A172 (cell line): Measurements from ENCODE around the gene RAD18. TPM values are rescaled to one million over a fixed set of nuclear protein-coding genes. Genes with fewer than 3 reads are reported as not detected.
A peak's percentile ranks its signal among the peaks of the same experiment; 100 is the strongest.

Experiments used
- DNase-seq: peaks from one replicate; pipeline ENCODE4 v3.0.0-alpha.2; 2015; ENCODE audit warnings: low spot score
- total RNA-seq: library from RNA; depleted of rRNA; stranded (reverse); fragments of >200 nt; shearing (Covaris generic); gene quantifications from 2 replicates; pipeline ENCODE4 v1.2.3, GENCODE V29; 2014

RAD18 gene
- total RNA-seq, 1 experiment from 2014 or later, result 112 TPM

GRCh38 chr3:8985876-8986275 lies 22.6 kb upstream of the RAD18 start:
- DNase-seq, result no peak

DNA sequence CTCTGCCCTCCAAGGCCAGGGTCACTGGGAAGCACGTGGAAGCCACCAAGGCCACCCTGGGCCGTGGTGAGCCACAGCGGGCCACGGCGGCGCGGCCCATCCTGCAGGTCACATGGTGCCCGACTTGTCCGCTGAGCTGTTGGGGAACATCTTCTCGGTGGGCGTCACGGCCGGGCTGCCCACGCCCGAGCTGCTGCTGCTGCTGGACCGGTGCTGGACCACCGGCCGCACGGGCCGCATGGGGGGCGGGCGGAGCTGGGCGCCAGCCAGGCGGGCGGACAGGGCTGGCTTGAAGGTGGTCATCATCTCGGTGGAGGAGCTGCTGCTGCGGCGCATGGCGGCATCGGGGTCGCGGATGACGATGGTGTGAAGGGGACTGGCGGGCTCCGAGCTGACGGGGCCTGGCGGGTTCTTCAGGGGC lies 22.1 kb upstream of the RAD18 start:
- no peak for DNase-seq

GRCh38 chr3:8984526-8984925 lies 21.3 kb upstream of the RAD18 start:
- no peak for DNase-seq

DNA sequence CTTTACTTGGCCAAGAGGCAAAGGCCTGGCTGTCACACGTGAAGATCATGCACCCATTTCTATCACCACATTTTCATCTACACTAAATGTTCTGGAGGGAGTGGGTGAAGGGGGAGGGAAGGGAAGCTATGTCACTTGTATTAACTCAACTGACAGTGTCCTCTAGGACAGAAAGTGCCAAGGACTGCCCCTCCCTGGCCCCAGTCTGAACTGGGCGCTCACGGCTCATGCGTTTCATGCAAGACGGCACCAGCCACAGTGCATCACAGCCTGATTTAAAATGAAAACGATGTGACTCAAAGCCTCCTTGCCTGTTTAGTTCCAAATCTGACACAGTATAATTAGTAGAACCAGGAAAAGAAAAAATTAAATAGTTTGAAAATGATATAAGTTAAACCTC lies 20.8 kb upstream of the RAD18 start:
- no peak for DNase-seq

DNA sequence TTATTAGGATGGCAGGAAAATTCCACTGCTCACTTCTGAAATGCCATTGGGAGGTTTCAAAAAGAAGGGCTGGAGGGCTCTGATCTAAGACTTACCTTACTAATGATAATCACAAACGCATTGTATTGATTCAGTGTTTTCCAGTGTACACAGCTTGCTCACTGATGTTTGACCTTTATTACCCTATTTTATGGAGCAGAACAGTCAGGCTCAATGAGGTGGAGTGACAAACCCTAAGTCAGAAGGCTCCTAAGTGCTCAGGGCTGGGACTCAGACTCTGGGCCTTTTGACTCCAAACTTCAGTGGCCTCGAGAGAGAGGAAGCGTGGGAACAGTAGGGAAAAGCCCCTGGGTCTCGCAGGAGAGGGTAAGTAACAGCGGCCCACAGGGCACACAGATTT lies 20.3 kb upstream of the RAD18 start:
- no peak for DNase-seq

- DNase-seq, result no peak
Measured at GRCh38 chr3:8983026-8983425, 19.8 kb upstream of the RAD18 start.

- no peak for DNase-seq
Measured at GRCh38 chr3:8982509-8982908, 19.2 kb upstream of the RAD18 start.

DNA sequence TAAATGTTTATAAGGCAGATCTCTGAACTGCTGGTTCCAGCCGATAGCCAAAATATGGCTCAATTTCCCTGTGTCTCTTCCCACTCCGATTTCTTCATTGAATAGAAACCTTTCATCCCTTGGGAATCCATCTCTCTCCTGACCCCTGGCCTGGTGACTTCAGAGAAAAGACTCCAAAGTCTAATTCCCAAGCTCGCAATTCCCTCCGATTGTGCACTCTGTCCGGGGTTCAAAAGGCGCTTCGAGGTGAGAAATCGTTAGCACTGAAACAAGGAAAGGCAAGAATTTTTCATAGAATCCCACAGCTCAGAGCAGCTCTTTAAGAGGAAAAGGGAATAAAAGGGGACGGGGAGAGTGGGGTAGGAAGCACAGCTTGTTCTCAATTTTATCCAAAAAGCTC lies 18.4 kb upstream of the RAD18 start:
- DNase-seq, result no peak

- no peak for DNase-seq
Measured at GRCh38 chr3:8981296-8981695, 18.0 kb upstream of the RAD18 start.

GRCh38 chr3:8980756-8981257 lies 17.5 kb upstream of the RAD18 start:
- no peak for DNase-seq

DNA sequence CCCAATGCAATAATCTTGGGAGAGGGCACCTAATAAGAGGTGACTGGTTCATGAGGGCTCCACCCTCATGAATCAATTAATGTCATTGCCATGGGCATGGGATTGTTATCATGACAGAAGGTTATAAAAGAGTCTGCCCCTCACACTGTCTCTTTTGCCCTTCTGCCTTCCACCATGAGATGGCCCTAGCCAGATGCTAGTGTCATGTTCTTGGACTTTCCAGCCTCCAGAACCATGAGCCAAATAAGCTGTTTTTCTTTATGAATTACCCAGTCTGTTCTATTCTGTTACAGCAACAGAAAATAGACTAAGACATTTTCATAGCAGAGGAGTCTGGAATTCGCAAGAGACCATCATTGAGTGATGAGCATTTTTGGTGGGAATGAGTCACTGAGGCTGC lies 16.0 kb upstream of the RAD18 start:
- no peak for DNase-seq

DNA sequence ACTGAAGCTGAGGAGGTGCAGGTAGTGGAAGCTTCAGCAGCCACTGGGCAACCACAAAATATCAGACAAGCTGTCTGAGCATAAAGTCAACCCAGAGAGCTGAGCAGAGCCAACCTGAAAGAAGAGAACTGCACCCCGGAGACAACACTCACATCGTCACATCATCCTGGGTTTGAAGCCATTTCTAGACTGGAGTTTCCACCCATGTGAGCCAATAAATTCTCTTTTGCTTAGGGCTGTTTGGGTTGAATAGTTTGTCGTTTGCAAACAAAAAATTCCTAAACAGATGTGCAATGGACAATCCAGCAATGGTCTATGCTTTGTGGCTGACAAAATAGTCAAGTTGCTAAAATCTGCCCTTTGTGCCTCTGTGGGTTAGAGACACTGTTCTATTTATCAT lies 15.3 kb upstream of the RAD18 start:
- no peak for DNase-seq

GRCh38 chr3:8976540-8977182 lies 13.4 kb upstream of the RAD18 start:
- DNase-seq, result no peak

- DNase-seq, result no peak
Measured at GRCh38 chr3:8975081-8976020, 12.1 kb upstream of the RAD18 start.

- no peak for DNase-seq
Measured at GRCh38 chr3:8974458-8974857, 11.2 kb upstream of the RAD18 start.

DNA sequence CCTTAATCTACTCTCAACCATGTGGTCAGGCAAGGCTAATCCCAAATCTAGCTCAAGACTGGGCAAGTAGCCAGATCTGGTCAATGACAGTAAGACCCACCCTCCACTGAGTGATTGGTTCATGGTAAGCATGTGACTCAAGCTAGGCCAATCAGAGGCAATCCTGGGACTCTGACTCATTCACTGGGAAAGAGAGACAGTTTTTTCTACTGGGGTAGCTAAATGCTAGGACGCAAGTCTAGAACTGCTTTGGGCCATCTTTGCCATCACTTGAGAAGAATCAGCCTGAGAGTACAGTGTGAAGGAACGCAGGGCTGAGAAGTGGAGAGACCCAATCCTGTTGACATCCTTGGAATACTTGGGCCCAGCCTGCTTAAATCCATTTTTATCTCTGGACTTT lies 9.4 kb upstream of the RAD18 start:
- DNase-seq, result peak; percentile 61

DNA sequence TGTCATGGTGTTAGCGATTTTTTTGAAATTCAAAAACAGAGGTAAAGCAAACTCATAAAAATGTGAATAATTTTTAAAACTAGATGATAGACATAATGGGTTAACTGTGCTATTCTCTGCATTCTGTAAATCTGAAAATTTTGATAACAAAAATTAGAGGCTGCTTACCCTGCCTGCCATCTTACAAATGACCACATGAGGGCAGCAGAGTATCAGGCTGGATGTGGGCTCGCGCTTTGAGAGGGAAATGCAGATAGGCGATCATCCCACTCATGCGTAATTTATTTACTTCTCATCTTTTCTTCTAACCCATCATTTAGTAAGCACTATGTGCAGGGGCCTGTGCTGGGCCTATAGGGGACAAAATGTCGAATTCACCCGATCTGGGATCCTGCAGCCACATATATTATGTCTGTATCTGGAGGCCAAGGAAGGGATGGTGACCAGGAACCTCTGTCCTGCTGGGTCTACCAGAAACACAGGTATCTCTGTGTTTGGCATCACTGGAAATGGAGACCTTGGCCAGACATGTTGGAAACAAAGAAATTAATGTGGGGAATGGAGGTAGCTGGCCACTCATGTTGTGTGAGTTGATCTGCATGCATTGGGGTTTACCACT lies 7.8 kb upstream of the RAD18 start:
- DNase-seq, result peak; percentile 62

DNA sequence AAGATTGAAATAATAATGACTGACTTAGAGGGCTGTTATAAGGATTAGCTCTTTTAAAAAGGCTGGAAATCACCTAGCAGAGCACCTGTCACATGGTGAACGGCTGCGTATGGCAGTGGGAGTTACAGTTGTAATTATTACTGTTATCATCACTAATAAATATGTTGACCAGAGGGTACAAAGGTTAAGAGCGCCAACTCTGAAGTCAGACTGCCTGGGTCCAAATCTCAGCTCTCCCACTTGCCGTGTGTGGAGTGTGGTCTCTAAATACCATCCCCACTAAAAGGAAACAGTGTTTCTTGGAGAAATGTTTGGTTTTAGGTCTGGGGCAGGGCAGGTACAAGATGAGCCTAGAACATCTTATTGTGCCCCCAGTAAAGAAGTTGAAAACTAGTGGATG lies 6.0 kb upstream of the RAD18 start:
- no peak for DNase-seq

- DNase-seq, result no peak
Measured at GRCh38 chr3:8968375-8968882, 5.2 kb upstream of the RAD18 start.

DNA sequence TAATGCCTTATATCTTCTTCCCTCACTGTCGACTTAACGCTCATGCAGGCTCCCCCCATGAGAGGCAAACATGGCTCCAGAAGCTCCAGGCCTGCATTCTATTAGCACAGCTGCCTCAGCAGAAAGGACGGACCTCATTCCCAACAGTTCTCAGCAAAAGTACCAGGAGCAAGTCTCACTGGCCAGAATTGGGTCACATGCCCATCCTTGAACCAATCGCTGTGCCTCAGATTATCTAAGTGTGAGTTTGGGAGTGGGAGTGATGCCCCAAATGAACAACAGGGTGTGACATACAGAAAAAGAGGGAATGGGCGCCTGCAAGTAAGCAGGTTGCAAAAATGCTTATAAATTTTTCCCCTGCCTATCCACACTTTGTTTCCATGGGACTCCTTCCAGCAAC lies 4.3 kb upstream of the RAD18 start:
- DNase-seq, result no peak

- no peak for DNase-seq
Measured at GRCh38 chr3:8966820-8967348, 3.6 kb upstream of the RAD18 start.

DNA sequence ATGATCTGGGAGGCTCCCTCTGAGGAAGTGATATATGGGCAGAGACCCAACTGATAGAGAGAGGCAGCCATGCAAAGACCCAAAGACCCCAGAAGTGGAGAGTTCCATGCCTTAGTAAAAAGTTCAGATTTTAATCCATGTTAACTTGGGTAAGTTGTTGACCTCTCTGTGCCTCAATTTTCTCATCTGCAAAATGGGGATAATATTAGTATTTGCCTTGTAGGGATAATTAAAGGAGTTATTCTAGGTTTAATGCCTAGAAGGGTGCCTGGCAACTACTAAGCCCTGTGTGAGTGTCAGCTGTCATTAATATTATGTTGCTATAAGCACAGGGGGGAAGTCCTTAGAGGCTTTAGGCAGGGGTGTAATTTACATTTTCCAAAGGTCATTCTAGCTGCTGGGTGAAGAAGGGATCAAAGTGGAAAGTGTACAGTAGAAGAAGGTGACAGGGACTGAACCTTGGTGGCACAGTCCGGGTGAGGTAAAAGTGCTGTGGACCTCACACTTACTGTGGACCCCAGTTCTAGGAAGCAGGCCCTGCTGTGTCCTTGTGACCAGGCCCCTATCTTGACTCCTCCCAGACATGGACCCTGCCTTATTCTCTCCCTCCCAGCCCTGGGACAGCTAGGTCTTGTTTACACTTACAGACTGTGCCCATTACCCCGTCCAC lies 3.0 kb upstream of the RAD18 start:
- no peak for DNase-seq
